Tibial nerve (tissue), 4 donors: Measurements from ENCODE around the gene TBL1XR1.

Experiments used
- CTCF ChIP-seq, 5 experiments: fragments of 200-600 bp in 3 of 5; fragments of 450-650 bp in 2 of 5; sonication (generic) in 3 of 5; IDR thresholded peaks; one replicate each; pipeline ENCODE4 v1.5.1; 2016 to 2019; ENCODE audit warnings: antibody characterized with exemption in 5 of 5, mild to moderate bottlenecking in 3 of 5, moderate library complexity in 2 of 5
- EP300 ChIP-seq, 2 donors: sonication (generic); formaldehyde crosslinking; IDR thresholded peaks; one replicate each; pipeline ENCODE4 v1.6.1; 2017; ENCODE audit warnings: antibody characterized with exemption in 2 of 2, mild to moderate bottlenecking in 1 of 2
- POLR2A ChIP-seq, 2 donors: fragments of 450-650 bp; IDR thresholded peaks; one replicate each; pipeline ENCODE4 v1.6.1; 2017; ENCODE audit warnings: antibody characterized with exemption in 2 of 2, mild to moderate bottlenecking in 2 of 2, moderate library complexity in 2 of 2

GRCh38 chr3:177056927-177057326 is 140.4 kb downstream of the TBL1XR1 start:
- TF ChIP-seq CTCF (IDR thresholded peaks at IDR 0.05) (no peak), EP300 (IDR thresholded peaks at IDR 0.05) (no peak), POLR2A (IDR thresholded peaks at IDR 0.05) (no peak)
